T1000 (cell line): Measurements from ENCODE around the gene AFAP1L2.
"Not testable (repeated sequence)": the region's sequence is repeated elsewhere in the genome, so short reads cannot be mapped to it uniquely, and the experiment has no call there.

Experiments
- DNase-seq: peaks from one replicate; lab custom pipeline; 2025; ENCODE audit warnings: mixed read lengths; lab: John Stamatoyannopoulos, UW

The AFAP1L2 gene

GRCh38 chr10:114359041-114359952, 45.0 kb downstream of the AFAP1L2 start:
- no peak for DNase-seq

GRCh38 chr10:114357515-114357996, 46.7 kb downstream of the AFAP1L2 start:
- no peak for DNase-seq

GRCh38 chr10:114356751-114357514, 47.4 kb downstream of the AFAP1L2 start:
- DNase-seq: no peak

GRCh38 chr10:114356126-114356525, 48.2 kb downstream of the AFAP1L2 start:
- DNase-seq: no peak

GRCh38 chr10:114353383-114353782, 50.9 kb downstream of the AFAP1L2 start:
- no peak for DNase-seq

- DNase-seq: no peak
These were observed 51.5 kb downstream of the AFAP1L2 start for GRCh38 chr10:114352653-114353298.

GRCh38 chr10:114350751-114351150, 53.6 kb downstream of the AFAP1L2 start:
- DNase-seq: no peak

GRCh38 chr10:114349522-114350215, 54.6 kb downstream of the AFAP1L2 start:
- DNase-seq: no peak

GRCh38 chr10:114349071-114349470, 55.2 kb downstream of the AFAP1L2 start:
- DNase-seq: not testable (repeated sequence)

GRCh38 chr10:114347791-114348190, 56.5 kb downstream of the AFAP1L2 start:
- DNase-seq: no peak

- no peak for DNase-seq
These were observed 57.1 kb downstream of the AFAP1L2 start for GRCh38 chr10:114347241-114347640.

GRCh38 chr10:114346176-114347031, 57.9 kb downstream of the AFAP1L2 start:
- DNase-seq: no peak

- no peak for DNase-seq
These were observed 58.6 kb downstream of the AFAP1L2 start for GRCh38 chr10:114345701-114346100.

GRCh38 chr10:114343623-114344505, 60.4 kb downstream of the AFAP1L2 start:
- DNase-seq: no peak

GRCh38 chr10:114342976-114343375, 61.3 kb downstream of the AFAP1L2 start:
- DNase-seq: no peak

GRCh38 chr10:114340816-114341215, 63.5 kb downstream of the AFAP1L2 start:
- no peak for DNase-seq

GRCh38 chr10:114337510-114338462, 66.5 kb downstream of the AFAP1L2 start:
- no peak for DNase-seq

- no peak for DNase-seq
These were observed 67.3 kb downstream of the AFAP1L2 start for GRCh38 chr10:114336823-114337509.
